Measurements from ENCODE around the gene EPB41L4A. TPM values are rescaled to one million over a fixed set of nuclear protein-coding genes. Genes with fewer than 3 reads are reported as not detected.

The EPB41L4A gene
- total and polyA plus RNA-seq, 12 donors = 6.2 to 28.4 (median 17.5) TPM

DNA sequence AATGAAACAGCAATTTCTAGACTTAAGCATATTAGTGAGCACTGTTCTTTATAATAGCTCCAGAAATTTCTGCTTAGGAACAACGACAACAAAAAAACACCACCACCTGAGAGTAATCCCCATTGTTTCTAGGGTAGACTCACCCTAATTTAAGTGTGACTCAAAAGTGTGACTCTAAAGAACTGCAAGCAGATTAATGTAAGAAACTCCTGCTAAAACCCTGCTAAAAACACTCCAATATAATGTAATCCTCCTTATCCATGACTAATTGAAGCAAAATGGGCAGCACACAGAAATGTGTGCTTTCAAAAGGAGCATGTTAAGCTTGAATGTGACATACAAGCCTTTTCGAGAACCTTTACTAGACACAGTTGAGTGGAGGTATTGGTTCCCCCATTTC, 296.0 kb downstream of the EPB41L4A start:
- Histone ChIP-seq H3K27ac (no peak overlapping the region), H3K27me3 (no peaks in the 10 kb centered on the region), H3K9me3 (peaks cover 0 to 14% (median 5%) of the 10 kb centered on the region in 11 donors), H3K4me1 (no peaks in the 10 kb centered on the region), H3K36me3 (no peaks in the 10 kb centered on the region), H3K4me3 (no peak overlapping the region)
- no peak for ATAC-seq
- 90 to 95% methylated on average over 2 of the region's 2 CpGs for WGBS, 2 donors
- intact Hi-C loops (cut with DNase I) = no loop called here
- TF ChIP-seq, protein P1, sequence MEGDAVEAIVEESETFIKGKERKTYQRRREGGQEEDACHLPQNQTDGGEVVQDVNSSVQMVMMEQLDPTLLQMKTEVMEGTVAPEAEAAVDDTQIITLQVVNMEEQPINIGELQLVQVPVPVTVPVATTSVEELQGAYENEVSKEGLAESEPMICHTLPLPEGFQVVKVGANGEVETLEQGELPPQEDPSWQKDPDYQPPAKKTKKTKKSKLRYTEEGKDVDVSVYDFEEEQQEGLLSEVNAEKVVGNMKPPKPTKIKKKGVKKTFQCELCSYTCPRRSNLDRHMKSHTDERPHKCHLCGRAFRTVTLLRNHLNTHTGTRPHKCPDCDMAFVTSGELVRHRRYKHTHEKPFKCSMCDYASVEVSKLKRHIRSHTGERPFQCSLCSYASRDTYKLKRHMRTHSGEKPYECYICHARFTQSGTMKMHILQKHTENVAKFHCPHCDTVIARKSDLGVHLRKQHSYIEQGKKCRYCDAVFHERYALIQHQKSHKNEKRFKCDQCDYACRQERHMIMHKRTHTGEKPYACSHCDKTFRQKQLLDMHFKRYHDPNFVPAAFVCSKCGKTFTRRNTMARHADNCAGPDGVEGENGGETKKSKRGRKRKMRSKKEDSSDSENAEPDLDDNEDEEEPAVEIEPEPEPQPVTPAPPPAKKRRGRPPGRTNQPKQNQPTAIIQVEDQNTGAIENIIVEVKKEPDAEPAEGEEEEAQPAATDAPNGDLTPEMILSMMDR (IDR thresholded peaks at IDR 0.05) = no peak
- no peak for DNase-seq

DNA sequence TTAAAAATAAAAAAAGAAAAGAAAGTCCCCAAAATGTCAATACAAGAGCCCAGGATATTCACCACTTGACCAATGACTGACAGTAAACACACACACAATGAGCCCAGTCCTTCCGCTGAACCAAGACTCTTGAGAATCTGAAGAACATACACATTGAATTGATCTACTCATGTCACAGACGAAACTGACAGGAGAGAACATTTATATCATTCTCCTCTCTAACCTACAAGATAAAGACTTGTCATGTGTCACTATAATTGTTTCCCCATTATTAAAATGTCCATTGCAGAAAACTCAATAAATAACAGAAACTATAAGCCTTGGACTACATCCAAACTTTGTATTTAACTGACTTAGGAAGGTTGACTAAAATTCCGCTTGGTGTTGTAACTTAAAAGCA, 296.7 kb downstream of the EPB41L4A start:
- Histone ChIP-seq H3K4me1 (no peaks in the 10 kb centered on the region), H3K4me3 (no peak overlapping the region), H3K27me3 (no peaks in the 10 kb centered on the region), H3K36me3 (no peaks in the 10 kb centered on the region), H3K9me3 (peaks cover 0 to 14% (median 5%) of the 10 kb centered on the region in 11 donors), H3K27ac (no peak overlapping the region)
- intact Hi-C loops (cut with DNase I) = no loop called here
- DNase-seq (no peak), ATAC-seq (no peak)
- 93 to 94% methylated on average over 3 of the region's 3 CpGs for WGBS, 2 donors
- TF ChIP-seq, protein P1 (IDR thresholded peaks at IDR 0.05) = no peak

DNA sequence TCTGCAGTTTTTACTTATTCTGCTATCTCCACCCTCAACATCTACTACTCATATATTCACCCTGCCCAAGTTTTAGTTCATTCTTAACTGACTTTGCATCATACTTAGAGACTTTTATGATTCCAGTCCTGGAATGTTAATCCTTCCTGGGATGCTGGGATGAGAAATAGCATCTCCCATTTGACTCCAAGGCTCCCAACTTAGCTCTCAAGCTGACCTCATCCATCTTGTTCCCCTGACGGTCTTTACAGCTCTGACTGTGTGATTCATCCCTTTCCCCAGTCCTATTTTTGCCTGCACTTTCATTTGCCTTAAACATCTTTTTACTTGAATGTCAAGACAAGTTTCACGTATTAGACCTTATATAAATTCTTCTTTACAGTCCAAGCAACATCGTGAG, 297.8 kb downstream of the EPB41L4A start:
- no peak overlapping the region for H3K4me3 ChIP-seq
- peaks cover 0 to 14% (median 5%) of the 10 kb centered on the region in 11 donors for H3K9me3 ChIP-seq
- TF ChIP-seq, protein P1 (IDR thresholded peaks at IDR 0.05) = no peak
- no peaks in the 10 kb centered on the region for H3K36me3 ChIP-seq
- no peak overlapping the region for H3K27ac ChIP-seq
- 91 to 96% methylated on average over 3 of the region's 3 CpGs for WGBS, 2 donors
- H3K27me3 ChIP-seq = no peaks in the 10 kb centered on the region
- intact Hi-C loops (cut with DNase I) = no loop called here
- no peak for DNase-seq
- ATAC-seq = no peak
- H3K4me1 ChIP-seq = no peaks in the 10 kb centered on the region

DNA sequence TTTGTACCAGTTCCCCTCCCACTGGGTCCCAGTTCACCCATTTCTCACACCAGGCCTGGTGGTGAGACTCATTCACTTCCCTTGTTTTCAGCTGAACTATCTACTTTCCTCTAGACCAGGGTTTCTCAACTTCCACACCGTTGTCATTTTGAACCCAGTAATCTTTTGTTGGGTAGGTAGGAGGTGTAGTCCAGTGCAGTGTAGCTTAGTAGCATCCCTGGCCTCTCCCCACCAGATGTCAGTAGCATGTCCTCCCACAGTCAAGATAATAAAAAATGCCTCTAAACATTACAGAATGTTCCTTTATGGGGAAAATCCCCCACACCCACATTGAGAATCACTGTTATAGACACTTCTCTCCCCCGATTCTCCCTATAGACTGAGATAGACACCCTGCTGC, 299.1 kb downstream of the EPB41L4A start:
- TF ChIP-seq, protein P1 (IDR thresholded peaks at IDR 0.05) = no peak
- WGBS, 2 donors = 81 to 89% methylated on average over 2 of the region's 2 CpGs
- ATAC-seq = no peak
- Histone ChIP-seq H3K9me3 (peaks cover 0 to 14% (median 5%) of the 10 kb centered on the region in 11 donors), H3K27ac (no peak overlapping the region), H3K4me1 (no peaks in the 10 kb centered on the region), H3K36me3 (no peaks in the 10 kb centered on the region), H3K4me3 (no peak overlapping the region), H3K27me3 (no peaks in the 10 kb centered on the region)
- no peak for DNase-seq
- intact Hi-C loops (cut with DNase I) = no loop called here

Measured in heart right ventricle (tissue), 16 donors.